ENCODE data around the gene SVOPL.

DNA sequence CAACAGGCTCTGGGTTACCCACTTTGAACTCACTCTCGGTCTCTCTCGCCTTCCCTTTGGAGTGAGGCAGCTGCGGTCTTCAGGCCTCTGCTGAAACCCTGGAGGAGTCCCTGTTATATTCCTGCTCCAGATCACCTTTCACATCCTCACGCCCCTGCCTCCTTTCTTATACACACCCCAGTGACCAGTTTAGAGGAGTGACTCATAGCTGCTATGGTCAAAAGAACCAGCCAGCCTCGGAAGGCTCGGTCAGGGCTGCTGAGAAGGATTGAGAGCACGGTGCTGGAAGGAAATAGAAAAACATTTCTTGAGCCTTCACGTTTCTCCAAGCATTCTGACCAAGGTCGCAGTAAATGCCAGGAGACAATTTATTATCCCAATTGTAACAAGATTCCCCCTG lies 28.3 kb upstream of the SVOPL start:
- TF ChIP-seq, protein P1, sequence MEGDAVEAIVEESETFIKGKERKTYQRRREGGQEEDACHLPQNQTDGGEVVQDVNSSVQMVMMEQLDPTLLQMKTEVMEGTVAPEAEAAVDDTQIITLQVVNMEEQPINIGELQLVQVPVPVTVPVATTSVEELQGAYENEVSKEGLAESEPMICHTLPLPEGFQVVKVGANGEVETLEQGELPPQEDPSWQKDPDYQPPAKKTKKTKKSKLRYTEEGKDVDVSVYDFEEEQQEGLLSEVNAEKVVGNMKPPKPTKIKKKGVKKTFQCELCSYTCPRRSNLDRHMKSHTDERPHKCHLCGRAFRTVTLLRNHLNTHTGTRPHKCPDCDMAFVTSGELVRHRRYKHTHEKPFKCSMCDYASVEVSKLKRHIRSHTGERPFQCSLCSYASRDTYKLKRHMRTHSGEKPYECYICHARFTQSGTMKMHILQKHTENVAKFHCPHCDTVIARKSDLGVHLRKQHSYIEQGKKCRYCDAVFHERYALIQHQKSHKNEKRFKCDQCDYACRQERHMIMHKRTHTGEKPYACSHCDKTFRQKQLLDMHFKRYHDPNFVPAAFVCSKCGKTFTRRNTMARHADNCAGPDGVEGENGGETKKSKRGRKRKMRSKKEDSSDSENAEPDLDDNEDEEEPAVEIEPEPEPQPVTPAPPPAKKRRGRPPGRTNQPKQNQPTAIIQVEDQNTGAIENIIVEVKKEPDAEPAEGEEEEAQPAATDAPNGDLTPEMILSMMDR (IDR thresholded peaks at IDR 0.05) = no peak
- TF ChIP-seq POLR2A (IDR thresholded peaks at IDR 0.05) (no peak), EP300 (IDR thresholded peaks at IDR 0.05; ENCODE audit: low read depth) (no peak), POLR2AphosphoS5 (IDR thresholded peaks at IDR 0.05) (no peak)

All from transverse colon (tissue), 4 donors.